ENCODE results near the gene DNAJB1. TPM values are rescaled to one million over a fixed set of nuclear protein-coding genes. Genes with fewer than 3 reads are reported as not detected.
A peak's percentile ranks its signal among the peaks of the same experiment; 100 is the strongest.

Gene DNAJB1
- total and polyA plus RNA-seq, 2 of the 13 experiments (the other 11 are each of a cell fraction or from before 2014, with no cell fraction given), result 87.5 to 97.3 TPM

DNA sequence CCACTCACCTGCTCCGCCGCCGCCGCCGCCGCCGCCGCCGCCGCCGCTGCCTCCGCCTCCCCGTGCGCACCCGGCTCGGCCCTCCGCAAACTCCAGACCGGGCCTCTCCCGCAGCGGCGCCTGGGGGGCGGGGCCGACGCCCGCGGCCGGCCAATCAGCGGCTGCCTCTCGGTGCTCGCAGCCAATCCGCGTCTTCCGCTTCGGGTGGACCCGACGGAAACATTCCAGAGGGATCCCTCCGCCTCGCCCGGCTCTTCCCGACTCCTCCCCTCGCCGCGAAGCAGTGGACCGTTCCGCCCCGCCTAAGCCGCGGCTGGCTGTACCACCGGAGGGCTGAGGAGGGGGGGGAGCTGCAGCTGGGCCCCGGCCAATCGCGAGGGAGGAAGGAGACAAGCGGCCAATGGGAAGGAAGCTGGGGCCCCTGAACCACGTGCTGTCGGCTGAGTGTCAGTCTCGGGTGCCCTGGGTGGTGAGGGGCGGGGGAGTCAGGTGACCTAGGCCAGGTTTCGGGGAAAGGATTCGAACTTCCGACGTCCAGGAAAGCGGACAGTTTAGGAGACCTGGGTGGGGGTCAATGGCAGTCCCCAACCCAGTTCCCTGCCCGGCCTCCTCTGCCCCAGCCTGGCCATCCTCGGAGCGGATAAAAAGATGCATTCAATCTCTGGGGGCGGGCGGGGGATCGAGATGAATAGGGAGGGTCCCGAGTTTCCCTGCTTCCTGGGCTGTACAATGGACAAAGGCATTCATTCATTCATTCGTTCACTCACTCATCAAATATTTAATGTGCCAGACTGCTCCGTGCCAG is 22.0 kb downstream of the DNAJB1 start, which contains the start of gene GIPC1 (continued):
- TF ChIP-seq, protein P1, sequence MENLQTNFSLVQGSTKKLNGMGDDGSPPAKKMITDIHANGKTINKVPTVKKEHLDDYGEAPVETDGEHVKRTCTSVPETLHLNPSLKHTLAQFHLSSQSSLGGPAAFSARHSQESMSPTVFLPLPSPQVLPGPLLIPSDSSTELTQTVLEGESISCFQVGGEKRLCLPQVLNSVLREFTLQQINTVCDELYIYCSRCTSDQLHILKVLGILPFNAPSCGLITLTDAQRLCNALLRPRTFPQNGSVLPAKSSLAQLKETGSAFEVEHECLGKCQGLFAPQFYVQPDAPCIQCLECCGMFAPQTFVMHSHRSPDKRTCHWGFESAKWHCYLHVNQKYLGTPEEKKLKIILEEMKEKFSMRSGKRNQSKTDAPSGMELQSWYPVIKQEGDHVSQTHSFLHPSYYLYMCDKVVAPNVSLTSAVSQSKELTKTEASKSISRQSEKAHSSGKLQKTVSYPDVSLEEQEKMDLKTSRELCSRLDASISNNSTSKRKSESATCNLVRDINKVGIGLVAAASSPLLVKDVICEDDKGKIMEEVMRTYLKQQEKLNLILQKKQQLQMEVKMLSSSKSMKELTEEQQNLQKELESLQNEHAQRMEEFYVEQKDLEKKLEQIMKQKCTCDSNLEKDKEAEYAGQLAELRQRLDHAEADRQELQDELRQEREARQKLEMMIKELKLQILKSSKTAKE (CRISPR knock-in tag; IDR thresholded peaks at IDR 0.05; ENCODE audit: borderline replicate concordance), result peak; percentile 87
- TF ChIP-seq, protein P2, sequence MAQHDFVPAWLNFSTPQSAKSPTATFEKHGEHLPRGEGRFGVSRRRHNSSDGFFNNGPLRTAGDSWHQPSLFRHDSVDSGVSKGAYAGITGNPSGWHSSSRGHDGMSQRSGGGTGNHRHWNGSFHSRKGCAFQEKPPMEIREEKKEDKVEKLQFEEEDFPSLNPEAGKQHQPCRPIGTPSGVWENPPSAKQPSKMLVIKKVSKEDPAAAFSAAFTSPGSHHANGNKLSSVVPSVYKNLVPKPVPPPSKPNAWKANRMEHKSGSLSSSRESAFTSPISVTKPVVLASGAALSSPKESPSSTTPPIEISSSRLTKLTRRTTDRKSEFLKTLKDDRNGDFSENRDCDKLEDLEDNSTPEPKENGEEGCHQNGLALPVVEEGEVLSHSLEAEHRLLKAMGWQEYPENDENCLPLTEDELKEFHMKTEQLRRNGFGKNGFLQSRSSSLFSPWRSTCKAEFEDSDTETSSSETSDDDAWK (CRISPR knock-in tag; IDR thresholded peaks at IDR 0.05), result no peak
- TF ChIP-seq, protein P3, sequence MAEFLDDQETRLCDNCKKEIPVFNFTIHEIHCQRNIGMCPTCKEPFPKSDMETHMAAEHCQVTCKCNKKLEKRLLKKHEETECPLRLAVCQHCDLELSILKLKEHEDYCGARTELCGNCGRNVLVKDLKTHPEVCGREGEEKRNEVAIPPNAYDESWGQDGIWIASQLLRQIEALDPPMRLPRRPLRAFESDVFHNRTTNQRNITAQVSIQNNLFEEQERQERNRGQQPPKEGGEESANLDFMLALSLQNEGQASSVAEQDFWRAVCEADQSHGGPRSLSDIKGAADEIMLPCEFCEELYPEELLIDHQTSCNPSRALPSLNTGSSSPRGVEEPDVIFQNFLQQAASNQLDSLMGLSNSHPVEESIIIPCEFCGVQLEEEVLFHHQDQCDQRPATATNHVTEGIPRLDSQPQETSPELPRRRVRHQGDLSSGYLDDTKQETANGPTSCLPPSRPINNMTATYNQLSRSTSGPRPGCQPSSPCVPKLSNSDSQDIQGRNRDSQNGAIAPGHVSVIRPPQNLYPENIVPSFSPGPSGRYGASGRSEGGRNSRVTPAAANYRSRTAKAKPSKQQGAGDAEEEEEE (CRISPR knock-in tag; IDR thresholded peaks at IDR 0.05; ENCODE audit: borderline replicate concordance), result no peak
- TF ChIP-seq ZNF317 (CRISPR knock-in tag; IDR thresholded peaks at IDR 0.05), result no peak
- TF ChIP-seq, protein P4, sequence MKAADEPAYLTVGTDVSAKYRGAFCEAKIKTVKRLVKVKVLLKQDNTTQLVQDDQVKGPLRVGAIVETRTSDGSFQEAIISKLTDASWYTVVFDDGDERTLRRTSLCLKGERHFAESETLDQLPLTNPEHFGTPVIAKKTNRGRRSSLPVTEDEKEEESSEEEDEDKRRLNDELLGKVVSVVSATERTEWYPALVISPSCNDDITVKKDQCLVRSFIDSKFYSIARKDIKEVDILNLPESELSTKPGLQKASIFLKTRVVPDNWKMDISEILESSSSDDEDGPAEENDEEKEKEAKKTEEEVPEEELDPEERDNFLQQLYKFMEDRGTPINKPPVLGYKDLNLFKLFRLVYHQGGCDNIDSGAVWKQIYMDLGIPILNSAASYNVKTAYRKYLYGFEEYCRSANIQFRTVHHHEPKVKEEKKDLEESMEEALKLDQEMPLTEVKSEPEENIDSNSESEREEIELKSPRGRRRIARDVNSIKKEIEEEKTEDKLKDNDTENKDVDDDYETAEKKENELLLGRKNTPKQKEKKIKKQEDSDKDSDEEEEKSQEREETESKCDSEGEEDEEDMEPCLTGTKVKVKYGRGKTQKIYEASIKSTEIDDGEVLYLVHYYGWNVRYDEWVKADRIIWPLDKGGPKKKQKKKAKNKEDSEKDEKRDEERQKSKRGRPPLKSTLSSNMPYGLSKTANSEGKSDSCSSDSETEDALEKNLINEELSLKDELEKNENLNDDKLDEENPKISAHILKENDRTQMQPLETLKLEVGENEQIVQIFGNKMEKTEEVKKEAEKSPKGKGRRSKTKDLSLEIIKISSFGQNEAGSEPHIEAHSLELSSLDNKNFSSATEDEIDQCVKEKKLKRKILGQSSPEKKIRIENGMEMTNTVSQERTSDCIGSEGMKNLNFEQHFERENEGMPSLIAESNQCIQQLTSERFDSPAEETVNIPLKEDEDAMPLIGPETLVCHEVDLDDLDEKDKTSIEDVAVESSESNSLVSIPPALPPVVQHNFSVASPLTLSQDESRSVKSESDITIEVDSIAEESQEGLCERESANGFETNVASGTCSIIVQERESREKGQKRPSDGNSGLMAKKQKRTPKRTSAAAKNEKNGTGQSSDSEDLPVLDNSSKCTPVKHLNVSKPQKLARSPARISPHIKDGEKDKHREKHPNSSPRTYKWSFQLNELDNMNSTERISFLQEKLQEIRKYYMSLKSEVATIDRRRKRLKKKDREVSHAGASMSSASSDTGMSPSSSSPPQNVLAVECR (CRISPR knock-in tag; IDR thresholded peaks at IDR 0.05; ENCODE audit: borderline replicate concordance), result peak; percentile 86
- no peak for TF ChIP-seq SRSF4 (IDR thresholded peaks at IDR 0.05; ENCODE audit: low read depth, low read length, poor library complexity, severe bottlenecking)
- TF ChIP-seq ATF7 (IDR thresholded peaks at IDR 0.05), result peak; percentile 72
- TF ChIP-seq ATF7 (CRISPR knock-in tag; IDR thresholded peaks at IDR 0.05), result no peak
- TF ChIP-seq HOXA9 (CRISPR knock-in tag; IDR thresholded peaks at IDR 0.05; ENCODE audit: borderline replicate concordance), result 0 out of 2 replicates have a peak, but pooled peaks have one; percentile 26
- TF ChIP-seq, protein P5, sequence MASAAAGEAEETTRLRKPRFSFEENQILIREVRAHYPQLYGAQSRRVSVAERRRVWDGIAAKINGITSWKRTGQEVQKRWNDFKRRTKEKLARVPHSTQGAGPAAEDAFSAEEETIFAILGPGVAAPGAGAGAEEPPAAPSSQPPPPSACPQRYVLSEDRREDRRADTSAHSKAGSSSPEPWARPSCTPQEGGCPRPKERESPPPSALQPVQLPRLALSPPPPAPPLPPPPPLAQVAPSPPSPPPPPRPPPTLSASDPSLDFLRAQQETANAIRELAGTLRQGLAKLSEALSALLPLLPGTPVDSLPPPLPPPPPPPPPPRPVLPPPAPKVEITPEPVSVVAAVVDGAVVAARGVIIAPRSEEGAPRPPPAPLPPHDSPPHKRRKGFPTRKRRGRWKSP (CRISPR knock-in tag; IDR thresholded peaks at IDR 0.05), result 0 out of 2 replicates have a peak, but pooled peaks have one; percentile 32
- TF ChIP-seq, protein P6, sequence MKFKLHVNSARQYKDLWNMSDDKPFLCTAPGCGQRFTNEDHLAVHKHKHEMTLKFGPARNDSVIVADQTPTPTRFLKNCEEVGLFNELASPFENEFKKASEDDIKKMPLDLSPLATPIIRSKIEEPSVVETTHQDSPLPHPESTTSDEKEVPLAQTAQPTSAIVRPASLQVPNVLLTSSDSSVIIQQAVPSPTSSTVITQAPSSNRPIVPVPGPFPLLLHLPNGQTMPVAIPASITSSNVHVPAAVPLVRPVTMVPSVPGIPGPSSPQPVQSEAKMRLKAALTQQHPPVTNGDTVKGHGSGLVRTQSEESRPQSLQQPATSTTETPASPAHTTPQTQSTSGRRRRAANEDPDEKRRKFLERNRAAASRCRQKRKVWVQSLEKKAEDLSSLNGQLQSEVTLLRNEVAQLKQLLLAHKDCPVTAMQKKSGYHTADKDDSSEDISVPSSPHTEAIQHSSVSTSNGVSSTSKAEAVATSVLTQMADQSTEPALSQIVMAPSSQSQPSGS (CRISPR knock-in tag; IDR thresholded peaks at IDR 0.05), result peak; percentile 69; the same call in 1 of the 2 replicates
- TF ChIP-seq, protein P7, sequence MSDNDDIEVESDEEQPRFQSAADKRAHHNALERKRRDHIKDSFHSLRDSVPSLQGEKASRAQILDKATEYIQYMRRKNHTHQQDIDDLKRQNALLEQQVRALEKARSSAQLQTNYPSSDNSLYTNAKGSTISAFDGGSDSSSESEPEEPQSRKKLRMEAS (IDR thresholded peaks at IDR 0.05), result peak; percentile 94
- no peak for TF ChIP-seq NFKB2 (CRISPR knock-in tag; IDR thresholded peaks at IDR 0.05; ENCODE audit: borderline replicate concordance)
- peak; percentile 81 for TF ChIP-seq GATAD1 (CRISPR knock-in tag; IDR thresholded peaks at IDR 0.05)
- TF ChIP-seq MIER2 (CRISPR knock-in tag; IDR thresholded peaks at IDR 0.05), result no peak
